ENCODE data around the gene ACBD5.
"Not testable (repeated sequence)": the region's sequence is repeated elsewhere in the genome, so short reads cannot be mapped to it uniquely, and the experiment has no call there.

The ACBD5 gene

GRCh38 chr10:27240212-27241009 lies at the start of gene ACBD5:
ACBD5 (minus strand) TSS chr10:27240797; CDS start chr10:27240688, 109 bp downstream.
- DNase-seq (ENCODE audit: low read depth), result peak; percentile 47

DNA sequence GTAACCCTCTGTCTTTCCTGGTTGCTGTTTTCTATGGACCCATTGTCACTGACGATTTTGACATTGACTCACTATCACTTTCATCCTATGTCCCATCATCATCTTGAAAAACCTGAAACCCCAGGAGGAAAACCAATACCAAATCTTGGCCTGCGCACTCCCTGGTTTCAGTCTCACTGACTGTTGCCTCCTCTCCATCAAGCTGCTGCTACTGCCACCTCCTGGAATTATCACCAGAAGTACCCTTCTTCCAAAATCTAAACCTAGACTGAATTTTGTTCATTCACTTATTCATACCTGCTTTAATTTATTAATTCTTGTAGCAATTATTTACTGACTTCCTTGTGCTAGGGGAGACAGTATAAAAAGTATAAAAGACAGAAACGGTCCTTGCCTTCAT lies 44.5 kb upstream of the ACBD5 start:
- DNase-seq (ENCODE audit: low read depth), result no peak

GRCh38 chr10:27276581-27276980 lies 36.0 kb upstream of the ACBD5 start:
- DNase-seq (ENCODE audit: low read depth), result no peak

DNA sequence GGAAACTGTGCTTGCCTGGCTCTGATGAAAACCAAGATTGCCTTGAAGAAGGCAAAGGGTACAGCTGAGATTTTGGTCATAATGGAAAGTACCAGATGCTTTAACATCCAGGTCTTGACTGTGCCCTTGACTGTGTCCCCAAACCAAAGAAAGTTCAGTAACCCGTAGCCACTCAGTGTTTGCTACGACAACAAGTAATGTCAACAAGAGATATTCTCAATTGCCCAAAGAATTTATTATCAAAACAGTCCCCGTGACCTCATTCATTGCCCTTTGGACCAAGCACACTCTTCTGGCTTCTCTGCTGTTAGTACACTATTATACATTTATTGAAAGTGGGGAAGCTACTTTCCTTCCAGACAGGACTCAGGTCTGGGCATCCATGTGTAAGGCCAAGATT lies 25.4 kb upstream of the ACBD5 start:
- DNase-seq (ENCODE audit: low read depth), result not testable (repeated sequence)

- DNase-seq (ENCODE audit: low read depth), result not testable (repeated sequence)
Observed at GRCh38 chr10:27262788-27263187, 22.2 kb upstream of the ACBD5 start.

DNA sequence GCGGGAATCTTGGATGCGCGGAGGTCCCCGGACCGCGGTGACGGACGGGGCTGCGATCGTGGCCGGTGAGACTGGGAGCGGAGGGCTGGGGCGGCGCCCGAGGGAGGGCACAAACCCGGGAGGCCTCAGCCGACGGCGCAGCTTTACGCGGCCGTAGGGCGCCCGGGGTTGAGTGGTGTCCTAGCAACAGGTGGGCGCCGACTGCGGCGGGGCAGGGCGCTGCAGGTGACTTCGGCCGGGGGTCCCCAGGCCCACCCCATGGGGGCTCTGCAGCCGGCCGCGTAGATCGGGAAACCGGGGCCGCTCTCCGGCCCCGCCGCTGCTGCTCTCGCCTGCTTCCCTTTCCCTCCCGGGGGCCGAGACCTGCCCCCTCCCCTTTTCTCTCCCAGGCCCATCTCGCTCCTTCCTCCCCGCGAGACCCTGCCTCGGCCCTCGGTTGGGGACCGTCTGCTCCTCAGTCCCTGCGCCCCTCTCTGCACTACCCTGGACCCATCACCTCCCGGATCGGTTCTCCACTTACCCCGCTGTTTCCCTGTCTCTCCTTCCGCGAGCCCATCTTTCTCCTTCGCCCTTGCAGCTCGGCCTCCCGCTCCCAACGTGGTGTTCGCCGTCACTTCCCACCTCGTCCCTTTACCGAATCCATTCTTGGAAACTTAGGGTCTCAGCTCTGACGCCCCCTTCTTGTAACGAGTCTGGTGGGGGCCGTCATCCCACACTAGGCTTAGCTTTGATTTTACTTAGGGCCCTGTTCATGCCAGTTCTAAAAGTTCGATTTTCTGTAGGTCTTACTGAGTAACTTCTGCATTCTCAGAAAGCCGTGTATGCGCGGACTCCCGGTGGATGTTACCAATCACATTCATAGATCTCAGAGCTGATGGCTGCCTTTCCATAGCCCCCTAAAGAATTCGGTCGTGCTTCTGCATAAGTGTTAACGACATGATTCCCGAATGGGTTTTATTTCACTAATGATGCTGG lies 18.5 kb upstream of the ACBD5 start:
- DNase-seq (ENCODE audit: low read depth), result no peak

DNA sequence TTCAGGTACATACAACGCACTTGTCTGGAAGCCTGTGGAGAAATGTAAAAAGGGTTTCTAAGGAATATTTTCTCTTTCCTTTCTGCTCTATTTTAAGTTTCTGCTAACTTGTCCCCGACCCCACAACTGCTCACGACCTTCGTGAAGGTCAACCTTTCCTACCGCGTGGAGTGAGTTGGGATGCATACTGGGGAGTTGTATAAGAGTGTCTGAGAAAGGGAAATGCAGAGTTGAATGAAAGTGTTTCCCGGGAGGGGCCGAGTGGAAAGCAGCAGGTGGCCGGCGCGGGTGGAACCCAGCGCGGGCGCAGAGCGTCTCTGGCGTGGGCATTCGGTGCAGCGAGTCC lies 17.9 kb upstream of the ACBD5 start:
- DNase-seq (ENCODE audit: low read depth), result no peak

DNA sequence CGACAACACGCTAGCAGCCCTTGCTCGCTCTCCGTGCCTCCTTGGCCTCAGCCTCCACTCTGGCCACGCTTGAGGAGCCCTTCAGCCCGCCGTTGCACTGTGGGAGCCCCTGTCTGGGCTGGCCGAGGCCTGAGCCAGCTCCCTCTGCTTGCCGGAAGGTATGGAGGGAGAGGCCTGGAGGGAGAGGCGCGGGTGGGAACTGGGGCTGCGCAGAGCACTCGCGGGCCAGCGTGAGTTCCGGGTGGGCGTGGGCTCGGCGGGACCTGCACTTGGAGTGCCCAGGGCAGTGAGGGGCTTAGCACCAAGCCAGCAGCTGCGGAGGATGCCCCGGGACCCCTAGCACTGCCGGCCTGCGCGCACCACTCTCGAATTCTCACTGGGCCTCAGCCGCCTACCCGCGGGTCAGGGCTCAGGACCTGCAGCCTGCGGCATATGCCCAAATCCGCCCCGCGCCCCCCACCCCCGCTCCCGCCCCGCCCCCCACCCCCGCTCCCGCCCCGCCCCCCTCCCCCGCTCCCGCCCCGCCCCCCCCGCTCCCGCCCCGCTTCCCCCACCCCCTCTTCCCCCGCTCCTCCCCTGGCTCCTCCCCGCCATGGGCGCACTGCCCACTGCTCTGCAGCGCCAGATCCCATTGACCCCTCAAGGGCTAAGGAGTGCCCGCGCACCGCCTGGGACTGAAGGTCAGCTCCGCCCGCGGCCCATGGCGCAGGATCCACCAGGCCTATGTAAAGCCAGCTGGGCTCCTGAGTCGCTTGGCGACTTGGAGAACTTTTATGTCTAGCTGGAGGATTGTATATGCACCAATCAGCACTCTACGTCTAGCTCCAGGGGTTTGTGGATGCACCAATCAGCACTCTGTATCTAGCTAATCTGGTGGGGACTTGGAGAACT lies 15.9 kb upstream of the ACBD5 start:
- no peak for DNase-seq (ENCODE audit: low read depth)

- no peak for DNase-seq (ENCODE audit: low read depth)
Observed at GRCh38 chr10:27253576-27253975, 13.0 kb upstream of the ACBD5 start.

DNA sequence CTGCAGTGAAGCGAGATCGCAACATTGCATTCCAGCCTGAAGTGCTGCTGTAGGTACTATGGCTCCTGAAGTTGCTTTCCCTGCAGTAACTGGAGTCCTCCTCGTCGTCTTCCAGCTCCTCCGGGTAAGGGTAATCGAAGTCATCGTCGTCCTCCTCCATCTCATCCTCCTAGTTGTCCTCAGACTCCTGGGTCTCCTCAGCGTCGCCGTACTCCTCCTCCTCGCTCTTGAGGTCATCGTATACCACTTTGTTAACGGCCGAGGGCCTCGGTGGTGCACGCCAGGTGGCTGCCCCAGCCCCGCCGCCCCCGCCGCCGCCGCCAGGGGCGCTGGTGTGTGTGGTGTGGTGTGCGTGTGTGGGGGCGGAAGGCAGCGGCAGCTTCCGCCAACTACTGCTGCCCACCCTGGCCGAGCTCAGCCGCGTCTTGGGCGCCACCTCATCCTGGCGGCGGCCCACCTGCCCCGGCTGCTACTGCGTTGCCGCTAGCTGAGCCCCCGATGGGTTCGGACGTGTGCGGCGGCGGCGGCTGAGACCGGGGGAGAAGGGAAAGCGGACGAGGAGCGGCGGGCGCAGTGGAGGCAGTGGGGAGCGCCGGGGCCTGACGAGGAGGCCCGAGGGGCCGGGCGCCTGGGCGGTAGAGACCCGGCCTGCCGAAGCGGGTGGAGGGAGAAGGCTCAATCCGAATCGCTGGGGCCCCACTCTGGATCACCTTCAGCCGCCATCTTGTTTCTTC lies 11.8 kb upstream of the ACBD5 start:
- peak; percentile 59 for DNase-seq (ENCODE audit: low read depth)

DNA sequence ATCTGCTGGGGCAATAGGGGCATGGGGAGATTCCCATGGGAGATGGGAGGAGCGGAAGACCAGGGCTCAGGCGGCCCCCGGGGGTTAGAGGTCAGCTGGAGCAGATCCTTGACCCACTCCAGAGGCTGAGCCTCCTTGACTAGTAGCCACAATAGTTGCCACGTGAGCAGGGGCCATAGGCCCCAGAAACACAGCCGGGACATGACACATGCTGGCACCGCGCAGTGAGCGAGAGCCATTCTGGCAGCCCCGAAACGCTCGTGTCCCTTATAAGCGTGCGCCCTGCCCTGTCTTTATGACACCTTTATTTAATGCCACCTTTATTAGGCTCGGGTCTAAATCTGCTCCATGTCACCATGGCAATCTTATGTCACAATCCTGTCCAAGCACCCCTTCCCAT lies 11.0 kb upstream of the ACBD5 start:
- DNase-seq (ENCODE audit: low read depth), result no peak

DNA sequence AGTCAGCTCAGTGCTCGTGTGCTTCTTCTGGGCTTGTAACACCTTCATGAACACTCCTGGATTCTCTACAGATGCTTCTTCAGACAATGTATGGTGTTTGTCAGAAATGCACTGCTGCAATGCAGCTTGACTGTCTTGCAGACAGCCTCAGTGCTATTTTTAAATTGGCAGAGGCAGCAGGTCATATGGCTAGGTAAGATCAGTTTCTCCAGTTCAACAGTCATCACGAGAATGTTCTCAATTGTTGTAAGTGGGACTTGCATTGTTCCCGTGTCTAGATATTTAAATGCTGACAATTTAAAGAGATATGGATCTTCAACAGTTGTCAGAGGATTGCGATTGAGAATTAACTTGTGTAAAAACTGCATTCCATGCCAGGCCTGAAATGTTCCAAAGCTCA lies 7.6 kb upstream of the ACBD5 start:
- no peak for DNase-seq (ENCODE audit: low read depth)

DNA sequence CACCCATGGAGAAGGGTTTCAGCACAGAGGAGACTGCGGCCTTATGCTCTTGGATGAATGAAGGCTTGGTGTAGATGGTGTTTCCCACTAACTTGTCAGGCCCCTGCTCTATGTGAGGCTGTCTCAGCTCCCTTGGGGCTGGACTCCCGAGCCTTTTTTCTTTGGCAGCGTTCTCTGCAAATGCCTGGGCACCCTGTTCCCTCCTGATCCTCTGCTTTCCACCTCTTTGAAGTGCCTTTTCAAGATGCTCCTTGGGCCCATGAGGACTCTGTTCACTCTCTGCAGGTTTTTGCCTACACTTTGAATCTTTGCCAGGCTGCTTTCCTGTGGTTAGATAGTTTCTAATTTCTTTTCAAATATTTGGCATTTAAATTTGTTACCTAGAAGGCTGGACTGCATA lies 6.8 kb upstream of the ACBD5 start:
- DNase-seq (ENCODE audit: low read depth), result no peak

DNA sequence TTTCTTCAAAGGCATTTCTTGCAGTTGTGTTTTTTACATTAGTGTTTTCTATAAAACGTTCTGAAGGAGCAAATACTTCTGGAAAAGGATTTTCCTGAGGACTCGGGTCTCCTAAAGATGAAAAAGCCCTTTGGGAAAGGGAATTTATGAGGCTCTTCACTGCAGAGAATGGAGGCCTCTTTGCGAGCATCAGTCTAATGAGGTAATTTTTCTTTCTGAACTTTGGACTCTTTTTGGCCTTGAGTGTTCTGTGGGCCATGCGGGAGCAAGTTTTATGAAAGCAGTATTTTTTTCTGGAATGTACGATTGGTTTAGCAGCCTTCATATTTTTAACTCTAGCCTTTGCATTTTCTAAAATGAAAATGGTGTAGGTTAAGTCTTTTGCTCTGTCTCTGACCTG lies 6.4 kb upstream of the ACBD5 start:
- DNase-seq (ENCODE audit: low read depth), result no peak

GRCh38 chr10:27245836-27246235 lies 5.2 kb upstream of the ACBD5 start:
- DNase-seq (ENCODE audit: low read depth), result no peak

DNA sequence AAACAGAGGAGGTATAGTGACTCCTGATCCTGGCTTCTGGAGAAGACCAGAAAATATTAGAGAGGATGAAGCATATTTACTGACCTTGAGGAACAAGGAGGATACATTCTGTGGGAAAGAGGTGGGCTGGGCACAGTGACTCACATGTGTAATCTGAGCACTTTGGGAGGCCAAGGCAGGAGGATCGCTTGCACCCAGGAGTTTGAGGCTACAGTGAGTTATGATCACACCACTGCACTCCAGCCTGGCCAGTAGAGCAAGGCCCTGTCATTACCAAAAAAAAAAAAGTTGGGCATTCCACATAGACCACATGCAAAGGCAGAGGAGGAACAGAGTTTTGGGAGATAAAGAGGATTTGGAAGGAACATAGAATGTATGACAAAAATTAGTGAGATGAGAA lies 4.4 kb upstream of the ACBD5 start:
- DNase-seq (ENCODE audit: low read depth), result no peak

DNA sequence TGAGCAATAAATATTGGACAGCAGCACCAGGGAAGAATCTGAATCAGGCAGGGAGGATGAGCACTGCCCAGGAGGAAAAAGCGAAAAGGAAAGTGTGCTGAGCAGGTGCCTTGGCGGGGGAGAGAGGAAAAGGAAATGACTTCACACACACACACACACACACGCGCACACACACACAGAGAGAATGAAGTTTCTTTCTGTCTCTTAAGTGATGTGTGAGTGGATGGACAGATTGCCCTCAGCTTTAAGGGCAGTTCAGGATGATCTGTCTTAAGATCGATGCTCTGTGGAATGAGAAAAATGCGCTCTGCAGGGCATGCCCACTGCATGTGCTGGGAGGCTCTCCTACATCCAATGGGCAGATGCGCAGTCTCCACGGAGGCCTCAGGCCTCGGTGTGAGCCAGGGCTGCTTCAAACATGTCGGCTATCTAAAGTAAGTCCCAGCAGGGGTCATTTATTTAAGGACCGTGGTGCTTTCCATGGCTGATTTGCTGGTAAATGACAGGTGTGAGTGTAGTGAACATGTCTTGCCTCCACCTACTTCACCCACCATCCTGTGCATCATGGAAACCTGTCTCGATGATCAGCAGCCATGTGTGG lies 2.5 kb upstream of the ACBD5 start:
- peak; percentile 57 for DNase-seq (ENCODE audit: low read depth)

DNA sequence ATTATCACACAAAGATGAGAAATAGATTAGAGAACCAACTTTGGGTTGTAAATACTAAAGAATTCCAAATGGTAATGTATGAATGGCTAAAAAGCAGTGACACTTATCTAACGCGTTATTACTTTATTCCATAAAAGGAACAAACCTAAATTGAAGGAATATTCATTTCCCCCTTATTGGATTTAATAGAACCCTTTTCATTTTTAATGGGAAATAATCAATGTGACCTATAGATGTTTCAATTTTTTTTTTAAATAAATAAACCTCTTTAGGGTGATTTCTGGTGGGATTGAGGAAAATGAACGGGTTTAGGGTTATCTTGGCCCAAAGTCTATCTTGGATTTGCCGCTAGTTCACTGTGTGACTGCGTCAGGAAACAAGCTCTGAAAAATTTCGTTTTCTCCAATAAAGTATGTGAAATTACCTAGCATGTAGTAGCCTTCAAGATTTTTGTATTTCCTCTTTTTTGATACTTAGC lies 1.9 kb upstream of the ACBD5 start:
- DNase-seq (ENCODE audit: low read depth), result no peak

- peak; percentile 74 for DNase-seq (ENCODE audit: low read depth)
Observed at GRCh38 chr10:27241652-27242472, 1.3 kb upstream of the ACBD5 start.
